SU-DHL-6 (cell line): Measurements from ENCODE around the gene ADARB2.

Experiments used
- H2AFZ ChIP-seq: fragments of 200-600 bp; sonication (generic); 2 replicates; pipeline ENCODE4 v1.6.1; 2014; ENCODE audit warnings: low read depth, mild to moderate bottlenecking, moderate library complexity, mixed read lengths, antibody characterized with exemption, low read length; ENCODE audit not compliant: severe bottlenecking
- H3F3A ChIP-seq: fragments of 200-600 bp; shearing (Covaris generic); 2 replicates; pipeline ENCODE4 v1.6.0; 2016; ENCODE audit warnings: antibody characterized with exemption, mild to moderate bottlenecking; ENCODE audit not compliant: insufficient read depth
- H3K27ac ChIP-seq: fragments of 200-600 bp; sonication (generic); 2 replicates; pipeline ENCODE4 v1.5.1; 2016; ENCODE audit warnings: low read depth, mild to moderate bottlenecking, low read length, moderate library complexity, mixed read lengths
- H3K27me3 ChIP-seq: fragments of 200-600 bp; sonication (generic), shearing (Covaris generic); 2 replicates; pipeline ENCODE4 v1.6.0; 2014; ENCODE audit warnings: mild to moderate bottlenecking, low read length
- H3K36me3 ChIP-seq: fragments of 200-600 bp; sonication (generic); 2 replicates; pipeline ENCODE4 v1.6.1; 2014; ENCODE audit warnings: mild to moderate bottlenecking, low read length, mixed read lengths
- H3K4me2 ChIP-seq: fragments of 300-600, 200-600 bp; shearing (Covaris generic), sonication (generic); 2 replicates; pipeline ENCODE4 v1.6.0; 2014; ENCODE audit warnings: low read length, low read depth, mild to moderate bottlenecking; ENCODE audit not compliant: poor library complexity, severe bottlenecking
- H3K4me3 ChIP-seq: fragments of 200-600 bp; sonication (generic); 2 replicates; pipeline ENCODE4 v1.5.1; 2014; ENCODE audit warnings: antibody characterized with exemption, low read length, mild to moderate bottlenecking, mixed read lengths; ENCODE audit not compliant: insufficient read depth, poor library complexity, severe bottlenecking
- H3K79me2 ChIP-seq: fragments of 200-600 bp; sonication (generic); 2 replicates; pipeline ENCODE4 v1.6.1; 2014; ENCODE audit warnings: mild to moderate bottlenecking, low read length, moderate library complexity; ENCODE audit not compliant: insufficient read depth
- H3K9ac ChIP-seq: fragments of 200-600 bp; sonication (generic); 2 replicates; pipeline ENCODE4 v1.7.0; 2014; ENCODE audit warnings: mild to moderate bottlenecking, low read length
- H3K9me2 ChIP-seq: fragments of 200-600 bp; sonication (generic); replicated peaks from 2 replicates; pipeline ENCODE4 v1.6.1; 2014; ENCODE audit warnings: low read length; ENCODE audit not compliant: insufficient read depth
- H3K9me3 ChIP-seq: fragments of 200-600 bp; sonication (generic); 2 replicates; pipeline ENCODE4 v1.6.1; 2014; ENCODE audit warnings: low read length, mixed read lengths; ENCODE audit not compliant: insufficient read depth
- H4K20me1 ChIP-seq: fragments of 200-600 bp; sonication (generic); 2 replicates; pipeline ENCODE4 v1.6.1; 2014; ENCODE audit warnings: low read depth, mild to moderate bottlenecking, antibody characterized with exemption, low read length, moderate library complexity, mixed read lengths
- EZH2phosphoT487 ChIP-seq: fragments of 200-600 bp; sonication (generic), shearing (Covaris generic); conservative IDR thresholded peaks from 2 replicates; pipeline ENCODE4 v1.6.1; 2018; ENCODE audit warnings: mild to moderate bottlenecking, antibody characterized with exemption, low read length, moderate library complexity, mixed read lengths
- TF ChIP-seq, protein P1 (sequence below): fragments of 200-600 bp; sonication (generic); IDR thresholded peaks from one replicate; pipeline ENCODE4 v1.5.1; 2017; ENCODE audit warnings: antibody characterized with exemption, mild to moderate bottlenecking, low read length, moderate library complexity; ENCODE audit not compliant: insufficient read depth, poor library complexity, severe bottlenecking

Gene ADARB2

DNA sequence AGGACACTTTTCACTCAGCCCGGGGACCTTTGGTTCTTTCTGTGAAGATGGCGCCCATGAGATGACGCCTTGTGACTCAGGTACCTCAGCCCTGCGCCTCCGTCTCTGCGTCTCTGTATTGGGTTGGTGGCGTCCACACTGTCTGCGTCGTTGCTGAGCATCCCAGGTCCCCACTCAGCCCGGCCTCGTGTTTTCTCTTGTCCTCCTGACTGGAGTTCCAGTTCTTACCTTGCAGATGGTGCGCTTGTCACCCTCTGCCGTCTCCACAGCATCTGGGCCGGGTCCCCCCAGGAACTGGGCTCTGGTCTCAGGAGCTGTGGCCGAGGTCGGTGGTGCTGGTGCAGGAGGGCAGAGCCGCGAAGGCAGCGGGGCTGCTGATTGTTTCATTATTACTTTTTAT lies 530.7 kb downstream of the ADARB2 start:
- H3K27me3 ChIP-seq, result no peaks in the 10 kb centered on the region
- no peaks in the 10 kb centered on the region for H3K9me3 ChIP-seq
- H4K20me1 ChIP-seq, result no peaks in the 10 kb centered on the region
- H3K79me2 ChIP-seq, result no peaks in the 10 kb centered on the region
- no peak overlapping the region for H3K4me3 ChIP-seq
- no peak overlapping the region for H2AFZ ChIP-seq
- no peak overlapping the region for H3K4me2 ChIP-seq
- no peaks in the 10 kb centered on the region for H3K9me2 ChIP-seq
- TF ChIP-seq, protein P1, sequence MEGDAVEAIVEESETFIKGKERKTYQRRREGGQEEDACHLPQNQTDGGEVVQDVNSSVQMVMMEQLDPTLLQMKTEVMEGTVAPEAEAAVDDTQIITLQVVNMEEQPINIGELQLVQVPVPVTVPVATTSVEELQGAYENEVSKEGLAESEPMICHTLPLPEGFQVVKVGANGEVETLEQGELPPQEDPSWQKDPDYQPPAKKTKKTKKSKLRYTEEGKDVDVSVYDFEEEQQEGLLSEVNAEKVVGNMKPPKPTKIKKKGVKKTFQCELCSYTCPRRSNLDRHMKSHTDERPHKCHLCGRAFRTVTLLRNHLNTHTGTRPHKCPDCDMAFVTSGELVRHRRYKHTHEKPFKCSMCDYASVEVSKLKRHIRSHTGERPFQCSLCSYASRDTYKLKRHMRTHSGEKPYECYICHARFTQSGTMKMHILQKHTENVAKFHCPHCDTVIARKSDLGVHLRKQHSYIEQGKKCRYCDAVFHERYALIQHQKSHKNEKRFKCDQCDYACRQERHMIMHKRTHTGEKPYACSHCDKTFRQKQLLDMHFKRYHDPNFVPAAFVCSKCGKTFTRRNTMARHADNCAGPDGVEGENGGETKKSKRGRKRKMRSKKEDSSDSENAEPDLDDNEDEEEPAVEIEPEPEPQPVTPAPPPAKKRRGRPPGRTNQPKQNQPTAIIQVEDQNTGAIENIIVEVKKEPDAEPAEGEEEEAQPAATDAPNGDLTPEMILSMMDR, result no peak
- TF ChIP-seq EZH2phosphoT487, result no peak
- H3K9ac ChIP-seq, result no peak overlapping the region
- no peaks in the 10 kb centered on the region for H3K36me3 ChIP-seq
- H3K27ac ChIP-seq, result no peak overlapping the region
- no peaks in the 10 kb centered on the region for H3F3A ChIP-seq

DNA sequence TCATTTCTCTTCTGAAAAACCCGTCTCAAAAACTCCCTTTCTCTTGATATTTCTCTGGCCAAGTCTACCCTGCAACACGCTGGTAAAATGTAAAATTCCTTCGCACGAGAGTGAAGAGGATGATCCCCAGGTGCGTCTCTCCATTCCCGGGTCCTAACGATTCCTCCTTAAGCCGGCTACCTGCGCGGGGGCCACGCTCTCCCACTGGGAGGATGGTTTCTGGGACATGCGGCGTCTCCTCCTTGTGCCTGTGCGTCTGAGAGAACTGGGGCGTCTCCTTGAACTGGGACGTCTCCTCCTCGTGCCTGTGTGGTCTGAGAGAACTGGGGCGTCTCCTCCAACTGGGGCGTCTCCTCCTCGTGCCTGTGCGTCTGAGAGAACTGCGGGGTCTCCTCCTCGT lies 531.2 kb downstream of the ADARB2 start:
- no peak overlapping the region for H3K9ac ChIP-seq
- TF ChIP-seq, protein P1, result no peak
- no peak for TF ChIP-seq EZH2phosphoT487

GRCh38 chr10:1205450-1206030 lies 531.8 kb downstream of the ADARB2 start:
- Histone ChIP-seq H3K36me3 (no peaks in the 10 kb centered on the region), H3K4me2 (no peak overlapping the region), H3K4me3 (no peak overlapping the region), H4K20me1 (no peaks in the 10 kb centered on the region), H3K27me3 (no peaks in the 10 kb centered on the region), H3K9me2 (no peaks in the 10 kb centered on the region), H3K9me3 (no peaks in the 10 kb centered on the region), H3K27ac (no peak overlapping the region), H3F3A (no peaks in the 10 kb centered on the region), H3K9ac (no peak overlapping the region), H2AFZ (no peak overlapping the region), H3K79me2 (no peaks in the 10 kb centered on the region)
- TF ChIP-seq EZH2phosphoT487, result no peak
- TF ChIP-seq, protein P1, result no peak

More for the DNA sequence above, 531.2 kb downstream of the ADARB2 start:
- Histone ChIP-seq H3K9me2 (no peaks in the 10 kb centered on the region), H3K36me3 (no peaks in the 10 kb centered on the region), H3K4me3 (no peak overlapping the region), H3K9me3 (no peaks in the 10 kb centered on the region), H3K27ac (no peak overlapping the region), H3F3A (no peaks in the 10 kb centered on the region), H3K4me2 (no peak overlapping the region), H2AFZ (no peak overlapping the region), H3K27me3 (no peaks in the 10 kb centered on the region), H3K79me2 (no peaks in the 10 kb centered on the region), H4K20me1 (no peaks in the 10 kb centered on the region)
